ENCODE data around the gene FAM124B.
A peak's percentile ranks its signal among the peaks of the same experiment; 100 is the strongest.

FAM124B gene

DNA sequence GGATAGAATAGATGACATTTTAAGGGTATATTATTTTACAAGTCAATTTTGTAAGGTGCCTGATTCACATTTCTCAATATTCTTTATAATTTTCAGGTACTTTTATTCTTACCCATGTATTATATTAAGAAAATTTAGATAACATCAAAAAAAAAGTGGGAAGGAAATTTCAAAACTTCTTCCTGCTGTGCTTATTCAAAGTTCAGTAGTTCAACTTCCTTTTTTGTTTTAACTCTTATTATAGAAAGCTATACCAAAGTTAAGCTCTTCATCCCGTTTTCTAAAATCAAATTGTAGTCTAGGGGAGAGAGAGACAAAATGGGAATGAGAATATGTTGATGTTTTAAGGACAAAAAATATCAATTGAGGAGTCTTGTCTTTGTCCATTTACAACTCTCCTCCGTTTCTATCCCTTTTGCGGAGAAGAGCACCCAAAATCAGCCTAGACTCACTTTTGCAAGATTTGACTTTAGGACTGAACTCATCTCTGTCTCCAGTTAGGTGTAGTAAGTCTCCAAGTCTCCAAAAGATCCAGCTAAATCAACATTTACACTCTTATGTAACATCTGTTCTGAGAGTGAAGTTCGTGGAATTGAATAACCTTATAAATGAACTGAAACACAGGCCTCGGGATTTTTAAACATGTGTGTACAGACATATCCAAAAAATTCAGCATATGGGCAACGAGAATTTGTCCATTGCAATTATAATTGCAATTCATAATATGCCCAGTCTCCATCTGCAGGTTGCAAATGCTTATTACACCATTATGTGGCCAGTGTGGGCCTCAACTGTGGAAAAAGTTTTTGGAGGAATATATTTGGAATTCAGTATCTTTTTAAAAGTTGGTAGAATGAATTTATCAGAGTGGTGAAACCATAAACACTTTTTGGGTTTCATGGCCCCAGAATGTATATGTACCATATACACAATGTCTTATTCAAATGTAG is 23.9 kb downstream of the FAM124B start:
- Histone ChIP-seq H3K27me3 (replicated peaks; ENCODE audit: control insufficient read depth, insufficient read depth, low read length) (no peaks in the 10 kb centered on the region), H3K9me3 (ENCODE audit: control insufficient read depth, low read length) (no peaks in the 10 kb centered on the region), H3K36me3 (ENCODE audit: control insufficient read depth, insufficient read depth, low read length, severe bottlenecking) (no peaks in the 10 kb centered on the region), H3K9ac (ENCODE audit: low read length) (no peak overlapping the region), H3K4me3 (ENCODE audit: low read length) (no peak overlapping the region), H3K4me1 (ENCODE audit: control insufficient read depth, insufficient read depth, low read length) (peaks cover 6% of the 10 kb centered on the region)
- DNase-seq (ENCODE audit: low read depth), result peak; percentile 16

DNA sequence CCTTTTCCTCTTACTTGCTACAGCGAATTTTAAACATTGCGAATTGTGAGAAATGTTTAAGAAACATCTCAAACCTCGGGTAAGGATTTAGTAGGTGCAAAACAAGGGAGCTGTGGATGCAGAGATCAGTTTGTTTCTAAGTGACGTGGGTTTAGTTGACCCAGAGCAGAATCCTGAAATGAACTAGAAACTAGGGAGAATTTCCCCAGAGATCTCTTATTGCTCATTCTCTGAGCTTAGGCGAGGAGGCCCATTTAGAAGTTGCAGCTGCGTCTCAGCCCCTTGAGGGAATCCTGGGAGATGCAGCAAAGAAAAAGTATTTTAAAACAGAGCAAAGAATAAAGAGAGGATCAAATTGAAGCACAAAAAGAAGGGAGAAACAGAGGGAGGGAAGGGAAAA is 29.3 kb downstream of the FAM124B start:
- no peak for DNase-seq (ENCODE audit: low read depth)

DNA sequence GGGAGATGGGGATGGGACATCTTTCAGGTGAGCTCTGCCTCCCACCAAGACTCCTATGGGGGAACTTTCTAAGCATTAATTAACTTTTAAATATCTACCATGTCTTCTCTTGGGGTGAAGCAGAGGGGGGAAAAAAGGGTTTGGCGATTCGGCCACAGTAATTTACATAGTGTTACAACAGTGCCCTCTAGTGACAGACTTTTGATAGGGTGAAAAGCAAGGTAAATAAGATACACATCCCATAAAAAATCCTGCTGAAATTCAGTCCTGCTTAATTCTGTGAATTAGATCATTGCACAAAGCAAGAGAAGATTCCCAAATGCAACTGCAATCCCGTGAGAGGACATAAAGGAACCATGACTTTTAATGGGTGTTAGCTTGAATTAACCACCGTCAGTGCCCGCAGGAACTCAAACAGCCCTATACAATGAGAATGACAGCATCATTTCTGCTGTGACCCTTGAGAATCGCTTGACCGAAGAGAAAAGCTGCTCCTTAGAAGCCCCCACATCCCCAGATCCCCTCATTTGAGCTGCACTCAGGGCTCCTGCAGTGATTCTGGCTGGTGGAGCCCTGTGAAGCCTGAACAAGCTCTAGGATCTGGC is 32.8 kb downstream of the FAM124B start:
- DNase-seq (ENCODE audit: low read depth), result peak; percentile 81
- Histone ChIP-seq H3K9me3 (ENCODE audit: control insufficient read depth, low read length) (no peaks in the 10 kb centered on the region), H3K4me1 (ENCODE audit: control insufficient read depth, insufficient read depth, low read length) (peaks cover 3% of the 10 kb centered on the region), H3K27me3 (replicated peaks; ENCODE audit: control insufficient read depth, insufficient read depth, low read length) (no peaks in the 10 kb centered on the region), H3K36me3 (ENCODE audit: control insufficient read depth, insufficient read depth, low read length, severe bottlenecking) (no peaks in the 10 kb centered on the region), H3K9ac (ENCODE audit: low read length) (no peak overlapping the region), H3K4me3 (ENCODE audit: low read length) (no peak overlapping the region)

More for the DNA sequence above, 29.3 kb downstream of the FAM124B start:
- Histone ChIP-seq H3K9me3 (ENCODE audit: control insufficient read depth, low read length) (no peaks in the 10 kb centered on the region), H3K4me1 (ENCODE audit: control insufficient read depth, insufficient read depth, low read length) (peaks cover 3% of the 10 kb centered on the region), H3K9ac (ENCODE audit: low read length) (no peak overlapping the region), H3K27me3 (replicated peaks; ENCODE audit: control insufficient read depth, insufficient read depth, low read length) (no peaks in the 10 kb centered on the region), H3K4me3 (ENCODE audit: low read length) (no peak overlapping the region), H3K36me3 (ENCODE audit: control insufficient read depth, insufficient read depth, low read length, severe bottlenecking) (no peaks in the 10 kb centered on the region)

DNA sequence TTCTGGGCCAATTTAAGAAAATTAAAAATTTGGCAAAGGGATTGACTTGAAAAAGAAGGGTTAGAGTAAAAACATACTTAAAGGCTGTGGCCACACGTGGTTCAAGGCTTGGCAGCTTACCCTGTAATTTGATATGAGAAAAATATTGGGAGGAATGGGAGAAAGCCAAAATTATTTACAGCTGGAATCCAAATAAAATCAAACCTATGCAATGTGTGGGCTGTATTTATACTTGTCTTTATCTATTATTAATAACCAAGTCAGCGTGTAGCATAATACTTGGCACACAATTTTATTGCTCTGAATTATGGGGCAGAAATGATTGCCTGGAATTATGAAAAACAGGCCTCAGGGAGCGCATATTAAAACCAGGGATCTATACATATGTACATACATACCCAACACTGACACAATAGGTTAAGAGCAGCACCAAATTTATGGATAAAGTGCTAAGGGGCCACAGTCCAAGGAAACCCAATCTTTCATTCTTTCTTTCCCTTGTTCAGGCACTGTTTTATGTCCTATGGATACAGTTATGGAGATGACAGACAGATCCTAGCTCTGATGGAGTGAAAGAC is 35.6 kb downstream of the FAM124B start:
- Histone ChIP-seq H3K9me3 (ENCODE audit: control insufficient read depth, low read length) (no peaks in the 10 kb centered on the region), H3K9ac (ENCODE audit: low read length) (no peak overlapping the region), H3K4me3 (ENCODE audit: low read length) (no peak overlapping the region), H3K27me3 (replicated peaks; ENCODE audit: control insufficient read depth, insufficient read depth, low read length) (no peaks in the 10 kb centered on the region), H3K36me3 (ENCODE audit: control insufficient read depth, insufficient read depth, low read length, severe bottlenecking) (no peaks in the 10 kb centered on the region), H3K4me1 (ENCODE audit: control insufficient read depth, insufficient read depth, low read length) (no peaks in the 10 kb centered on the region)
- peak; percentile 75 for DNase-seq (ENCODE audit: low read depth)

DNA sequence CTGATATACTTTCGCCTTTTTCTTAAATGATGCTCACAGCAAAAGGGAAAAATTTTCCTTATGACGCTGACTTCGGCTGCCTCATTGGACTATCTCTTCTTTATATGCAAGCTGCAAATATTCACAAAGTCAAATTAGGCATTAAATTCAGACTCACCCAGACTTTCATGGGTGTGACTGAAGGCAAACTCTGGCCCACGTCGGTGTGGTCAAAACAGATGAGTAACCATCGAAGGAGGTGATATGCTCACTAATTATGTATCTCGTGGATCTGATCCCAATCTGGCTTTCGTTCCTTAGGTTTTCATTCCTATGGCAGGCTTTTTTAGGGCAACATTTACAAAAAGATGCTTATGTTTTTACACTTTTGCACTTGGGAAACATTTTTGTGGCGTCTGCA is 36.6 kb downstream of the FAM124B start:
- DNase-seq (ENCODE audit: low read depth), result no peak
- no peak overlapping the region for H3K4me3 ChIP-seq (ENCODE audit: low read length)
- H3K27me3 ChIP-seq (replicated peaks; ENCODE audit: control insufficient read depth, insufficient read depth, low read length), result no peaks in the 10 kb centered on the region
- no peaks in the 10 kb centered on the region for H3K9me3 ChIP-seq (ENCODE audit: control insufficient read depth, low read length)
- no peak overlapping the region for H3K9ac ChIP-seq (ENCODE audit: low read length)
- H3K36me3 ChIP-seq (ENCODE audit: control insufficient read depth, insufficient read depth, low read length, severe bottlenecking), result no peaks in the 10 kb centered on the region
- H3K4me1 ChIP-seq (ENCODE audit: control insufficient read depth, insufficient read depth, low read length), result no peaks in the 10 kb centered on the region

DNA sequence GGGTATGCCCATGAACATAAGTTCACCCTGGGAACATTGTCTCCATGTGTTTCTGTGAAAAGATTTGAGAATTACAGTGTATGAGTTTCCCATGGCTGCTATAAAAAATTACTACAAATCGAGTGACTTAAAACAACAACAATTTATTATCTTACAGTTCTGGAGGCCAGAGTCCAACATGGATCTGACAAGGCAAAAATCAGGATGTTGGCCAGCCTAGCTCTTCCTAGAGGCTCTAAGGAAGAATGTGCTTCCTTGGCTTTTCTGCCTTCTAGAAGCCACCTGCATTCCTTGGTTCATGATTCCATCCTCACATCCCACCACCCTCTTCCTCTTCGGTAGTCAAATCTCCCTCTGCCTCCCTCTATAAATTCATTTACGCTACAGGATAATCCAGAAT is 38.6 kb downstream of the FAM124B start:
- Histone ChIP-seq H3K9me3 (ENCODE audit: control insufficient read depth, low read length) (no peaks in the 10 kb centered on the region), H3K27me3 (replicated peaks; ENCODE audit: control insufficient read depth, insufficient read depth, low read length) (no peaks in the 10 kb centered on the region), H3K4me1 (ENCODE audit: control insufficient read depth, insufficient read depth, low read length) (no peaks in the 10 kb centered on the region), H3K9ac (ENCODE audit: low read length) (no peak overlapping the region), H3K4me3 (ENCODE audit: low read length) (no peak overlapping the region), H3K36me3 (ENCODE audit: control insufficient read depth, insufficient read depth, low read length, severe bottlenecking) (no peaks in the 10 kb centered on the region)
- no peak for DNase-seq (ENCODE audit: low read depth)

DNA sequence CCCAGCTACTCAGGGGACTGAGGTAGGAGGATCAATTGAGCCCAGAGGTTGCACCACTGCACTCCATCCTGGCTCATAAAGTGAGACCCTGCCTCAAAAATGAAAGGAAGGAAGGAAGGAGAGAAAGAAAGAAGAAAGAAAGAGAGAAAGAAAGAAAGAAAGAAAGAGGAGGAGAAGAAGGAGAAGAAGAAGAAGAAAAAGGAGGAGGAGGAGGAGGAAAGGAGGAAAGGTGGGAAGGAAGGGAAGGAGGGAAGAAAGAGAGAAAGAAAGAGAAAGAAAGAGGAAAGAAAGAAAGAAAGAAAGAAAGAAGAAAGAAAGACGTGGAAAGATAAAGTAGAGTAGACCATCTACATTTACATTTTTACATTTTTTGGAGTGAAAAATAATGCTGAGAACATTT is 39.8 kb downstream of the FAM124B start:
- no peak overlapping the region for H3K9ac ChIP-seq (ENCODE audit: low read length)
- no peaks in the 10 kb centered on the region for H3K27me3 ChIP-seq (replicated peaks; ENCODE audit: control insufficient read depth, insufficient read depth, low read length)
- H3K36me3 ChIP-seq (ENCODE audit: control insufficient read depth, insufficient read depth, low read length, severe bottlenecking), result no peaks in the 10 kb centered on the region
- H3K4me1 ChIP-seq (ENCODE audit: control insufficient read depth, insufficient read depth, low read length), result no peaks in the 10 kb centered on the region
- DNase-seq (ENCODE audit: low read depth), result no peak
- H3K9me3 ChIP-seq (ENCODE audit: control insufficient read depth, low read length), result no peaks in the 10 kb centered on the region
- no peak overlapping the region for H3K4me3 ChIP-seq (ENCODE audit: low read length)

DNA sequence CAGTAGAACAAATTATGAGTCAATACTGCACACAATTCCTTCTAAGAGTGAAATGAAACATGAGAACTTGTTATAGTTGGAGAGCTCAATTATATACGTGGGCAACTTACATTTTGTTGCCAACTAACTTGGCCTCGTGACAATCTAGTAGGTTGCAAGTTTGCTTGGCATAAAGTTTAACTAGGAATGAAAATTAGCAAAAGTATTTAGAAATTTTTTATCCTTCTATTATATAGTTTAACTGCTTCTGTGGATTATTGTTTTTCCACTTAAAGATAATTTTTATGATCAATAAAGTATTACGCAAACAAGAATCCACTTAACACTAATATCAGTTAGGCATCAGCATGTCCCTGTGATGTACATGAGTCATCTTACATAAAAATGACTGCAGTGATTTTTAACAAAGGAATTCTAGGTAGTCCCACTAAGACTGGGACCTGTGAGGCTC is 41.1 kb downstream of the FAM124B start:
- no peaks in the 10 kb centered on the region for H3K4me1 ChIP-seq (ENCODE audit: control insufficient read depth, insufficient read depth, low read length)
- no peaks in the 10 kb centered on the region for H3K27me3 ChIP-seq (replicated peaks; ENCODE audit: control insufficient read depth, insufficient read depth, low read length)
- DNase-seq (ENCODE audit: low read depth), result peak; percentile 49
- no peaks in the 10 kb centered on the region for H3K36me3 ChIP-seq (ENCODE audit: control insufficient read depth, insufficient read depth, low read length, severe bottlenecking)
- no peak overlapping the region for H3K4me3 ChIP-seq (ENCODE audit: low read length)
- no peak overlapping the region for H3K9ac ChIP-seq (ENCODE audit: low read length)
- no peaks in the 10 kb centered on the region for H3K9me3 ChIP-seq (ENCODE audit: control insufficient read depth, low read length)

DNA sequence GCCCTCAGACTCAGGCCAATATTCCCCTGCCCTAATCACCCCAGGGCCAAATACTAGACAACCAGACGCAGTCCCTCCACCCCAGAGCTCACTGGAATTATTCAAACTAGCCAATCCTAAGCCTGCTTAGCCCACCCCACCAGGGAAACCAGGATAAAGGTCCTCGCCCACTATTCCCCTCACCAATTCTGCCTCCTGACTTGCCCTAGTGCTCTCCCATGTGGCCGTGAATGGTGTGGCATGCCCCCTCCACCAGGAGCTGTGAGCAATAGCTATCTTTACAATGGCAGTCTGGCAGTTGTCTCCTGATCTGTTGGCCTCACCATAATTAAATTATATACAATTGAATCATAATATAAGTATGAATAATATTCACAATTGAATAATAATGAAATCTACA is 42.3 kb downstream of the FAM124B start:
- peaks cover 12% of the 10 kb centered on the region for H3K4me1 ChIP-seq (ENCODE audit: control insufficient read depth, insufficient read depth, low read length)
- DNase-seq (ENCODE audit: low read depth), result no peak
- H3K27me3 ChIP-seq (replicated peaks; ENCODE audit: control insufficient read depth, insufficient read depth, low read length), result no peaks in the 10 kb centered on the region

DNA sequence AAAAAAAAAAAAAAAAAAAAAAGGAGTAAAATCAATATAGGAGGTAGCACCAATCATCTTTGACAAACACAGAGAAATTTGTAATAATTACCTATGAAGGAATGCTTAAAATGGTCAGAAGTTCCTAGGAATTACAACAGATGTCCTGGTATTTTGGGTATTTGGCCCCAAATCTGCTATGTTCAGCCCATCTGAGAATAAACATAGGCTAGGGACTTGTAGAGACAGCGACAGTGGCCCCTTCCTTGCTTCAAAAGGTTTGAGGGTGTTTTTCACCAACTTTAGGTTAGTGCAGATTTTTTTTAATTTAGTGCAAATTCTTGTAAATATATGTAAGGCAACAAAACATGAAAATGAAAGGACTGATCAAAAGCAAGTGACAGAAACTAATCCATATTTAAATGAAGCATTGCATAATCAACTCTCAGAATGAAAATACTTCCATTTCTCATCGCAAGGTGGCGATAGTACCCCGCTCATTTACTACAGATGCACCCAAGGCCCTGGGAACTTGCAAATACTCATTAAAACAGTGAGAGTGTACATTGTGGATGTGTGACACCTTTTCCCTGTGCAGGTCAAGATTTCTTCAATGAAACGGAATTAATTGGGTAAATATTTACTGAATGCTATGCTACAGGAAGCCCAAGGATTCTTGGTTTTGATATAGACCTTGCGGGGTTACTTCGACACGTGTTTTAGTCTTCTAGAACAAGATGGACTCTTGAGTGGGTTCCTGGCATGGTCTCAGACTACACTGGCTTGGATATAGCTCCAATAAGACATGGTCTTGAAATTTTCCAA is 44.6 kb downstream of the FAM124B start:
- Histone ChIP-seq H3K4me3 (ENCODE audit: low read length) (no peak overlapping the region), H3K27me3 (replicated peaks; ENCODE audit: control insufficient read depth, insufficient read depth, low read length) (no peaks in the 10 kb centered on the region), H3K9me3 (ENCODE audit: control insufficient read depth, low read length) (no peaks in the 10 kb centered on the region), H3K9ac (ENCODE audit: low read length) (no peak overlapping the region), H3K4me1 (ENCODE audit: control insufficient read depth, insufficient read depth, low read length) (peaks cover 16% of the 10 kb centered on the region), H3K36me3 (ENCODE audit: control insufficient read depth, insufficient read depth, low read length, severe bottlenecking) (no peaks in the 10 kb centered on the region)
- DNase-seq (ENCODE audit: low read depth), result peak; percentile 81

More for the DNA sequence above, 42.3 kb downstream of the FAM124B start:
- Histone ChIP-seq H3K36me3 (ENCODE audit: control insufficient read depth, insufficient read depth, low read length, severe bottlenecking) (no peaks in the 10 kb centered on the region), H3K4me3 (ENCODE audit: low read length) (no peak overlapping the region), H3K9ac (ENCODE audit: low read length) (no peak overlapping the region), H3K9me3 (ENCODE audit: control insufficient read depth, low read length) (no peaks in the 10 kb centered on the region)

All from adipocyte (in vitro differentiated cells).